GM19238 (cell line): ENCODE results near the gene SEMA6D.

Experiments
- DNase-seq: peaks from one replicate; pipeline ENCODE4 v3.0.0; 2011; ENCODE audit warnings: low spot score; ENCODE audit not compliant: insufficient read length

The SEMA6D gene

GRCh38 chr15:47786371-47786770, 69.1 kb downstream of the SEMA6D start:
- no peak for DNase-seq

DNA sequence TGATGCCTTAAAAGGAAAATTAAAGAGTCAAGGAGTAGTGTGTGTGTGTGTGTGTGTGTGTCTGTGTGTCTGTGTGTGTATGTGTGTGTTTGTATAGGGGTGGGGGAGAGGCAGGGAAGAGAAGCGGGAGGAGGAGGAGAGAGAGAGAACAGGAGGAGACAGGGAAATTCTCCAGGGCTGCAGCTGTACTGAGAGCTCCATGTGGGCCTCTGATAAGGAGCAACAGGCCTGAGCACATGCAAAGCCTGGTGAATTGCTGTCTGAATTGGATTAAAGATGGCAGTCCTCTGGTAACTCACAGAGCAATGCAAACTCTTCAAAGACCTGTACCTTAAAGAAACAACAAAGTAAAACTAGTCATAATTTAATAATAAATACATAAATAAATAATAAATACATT, 70.6 kb downstream of the SEMA6D start:
- no peak for DNase-seq

GRCh38 chr15:47788685-47789084, 71.4 kb downstream of the SEMA6D start:
- no peak for DNase-seq

- no peak for DNase-seq
Measured at GRCh38 chr15:47791161-47791560, 73.9 kb downstream of the SEMA6D start.

GRCh38 chr15:47792231-47792630, 74.9 kb downstream of the SEMA6D start:
- DNase-seq, result no peak

- no peak for DNase-seq
Measured at GRCh38 chr15:47794252-47794914, 77.1 kb downstream of the SEMA6D start.

DNA sequence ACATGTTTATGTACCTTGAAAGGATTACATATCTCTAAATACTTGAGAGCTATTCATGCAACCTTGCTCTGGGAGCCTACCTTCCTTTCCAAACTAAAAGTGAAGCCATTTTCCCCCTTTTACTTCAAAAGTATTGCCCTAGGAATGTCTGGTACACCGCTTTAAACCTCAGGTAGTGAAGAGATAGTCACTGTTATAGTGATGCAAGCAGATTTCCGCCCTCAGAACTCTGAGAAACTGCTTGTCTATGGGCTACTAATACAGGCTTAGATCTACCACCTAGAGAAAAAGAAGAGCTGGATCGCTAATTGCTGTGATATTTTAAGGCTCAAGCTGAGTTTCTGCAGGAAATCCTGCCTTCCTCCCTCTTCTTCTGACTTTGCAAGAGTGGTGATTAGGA, 78.6 kb downstream of the SEMA6D start:
- DNase-seq, result no peak

GRCh38 chr15:47796339-47796738, 79.0 kb downstream of the SEMA6D start:
- DNase-seq, result no peak

DNA sequence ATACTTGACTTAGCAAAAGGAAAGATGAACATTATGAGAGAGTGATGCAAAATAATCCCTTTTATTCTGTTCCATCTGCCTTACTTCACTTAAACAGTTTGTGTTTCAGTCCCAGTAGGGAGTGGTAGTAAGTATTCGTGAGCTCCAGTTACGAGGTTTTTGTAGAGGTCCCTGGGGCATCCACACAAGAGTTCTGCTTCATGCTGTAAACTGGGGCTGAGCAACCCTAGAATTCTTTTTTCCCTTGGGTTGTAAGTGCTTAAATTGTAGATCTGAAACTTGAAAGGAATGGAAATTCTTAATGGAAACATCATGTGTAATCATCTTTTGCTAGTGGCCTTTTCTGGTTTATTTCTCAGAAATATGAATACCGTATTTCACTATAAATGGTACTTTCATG, 79.5 kb downstream of the SEMA6D start:
- DNase-seq, result no peak

- no peak for DNase-seq
Measured at GRCh38 chr15:47801522-47801921, 84.2 kb downstream of the SEMA6D start.

DNA sequence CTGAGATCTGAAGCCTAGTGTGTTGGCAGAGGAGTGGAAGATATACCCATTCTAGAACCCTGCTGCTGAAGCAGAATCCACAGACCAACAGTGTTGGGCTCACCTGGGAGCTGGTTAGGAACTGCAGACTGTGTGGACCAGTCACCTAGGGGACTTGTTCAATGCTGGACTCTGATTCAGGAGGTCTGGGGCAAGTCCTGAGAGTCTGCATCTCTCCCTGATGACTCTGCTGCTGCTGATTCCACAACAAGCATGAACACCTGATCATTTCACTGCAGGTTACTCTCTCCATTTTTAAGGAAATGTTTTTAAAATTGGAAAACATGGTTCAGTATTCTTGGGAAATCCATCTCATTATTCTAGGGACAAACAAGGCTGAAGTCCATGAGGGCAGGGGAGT, 84.9 kb downstream of the SEMA6D start:
- DNase-seq, result no peak

GRCh38 chr15:47803767-47804166, 86.5 kb downstream of the SEMA6D start:
- DNase-seq, result no peak

DNA sequence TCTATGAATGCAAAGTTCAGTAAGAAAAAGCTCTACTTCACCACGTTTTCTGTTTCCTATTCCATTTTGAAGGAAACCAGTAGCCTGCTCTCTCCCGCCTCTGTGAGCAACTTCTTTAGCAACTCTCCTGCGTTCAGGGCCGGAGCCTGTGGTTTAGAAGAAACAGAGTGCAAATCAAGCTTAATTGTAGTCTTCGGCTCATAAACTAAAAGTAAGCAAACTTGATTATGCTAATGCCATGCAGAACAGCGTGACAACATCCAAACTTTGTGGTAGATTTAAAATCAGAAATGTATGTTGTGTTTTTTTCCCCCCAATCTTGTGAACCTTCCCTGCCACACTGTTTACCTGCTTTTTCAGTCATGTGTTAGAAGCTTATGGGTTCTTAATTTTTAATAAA, 87.4 kb downstream of the SEMA6D start:
- DNase-seq, result no peak

DNA sequence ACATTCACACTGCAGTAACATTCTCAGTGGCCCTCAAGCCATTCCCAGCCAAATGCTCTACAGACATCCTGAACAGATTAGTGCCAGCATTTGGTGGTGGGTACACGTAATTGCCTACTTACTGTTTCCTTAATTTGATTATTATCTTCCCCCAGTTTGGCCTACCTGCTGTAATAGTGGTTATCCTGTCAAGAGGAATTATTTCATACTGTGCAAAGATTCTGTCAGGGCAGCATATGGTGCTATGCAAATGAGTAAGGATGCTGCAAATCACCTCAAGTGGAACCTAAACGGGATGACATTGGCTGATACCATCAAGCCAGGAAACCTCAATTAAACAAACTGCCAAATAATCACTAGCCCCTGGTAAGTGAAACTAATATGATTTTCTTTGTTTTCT, 88.7 kb downstream of the SEMA6D start:
- DNase-seq, result no peak

DNA sequence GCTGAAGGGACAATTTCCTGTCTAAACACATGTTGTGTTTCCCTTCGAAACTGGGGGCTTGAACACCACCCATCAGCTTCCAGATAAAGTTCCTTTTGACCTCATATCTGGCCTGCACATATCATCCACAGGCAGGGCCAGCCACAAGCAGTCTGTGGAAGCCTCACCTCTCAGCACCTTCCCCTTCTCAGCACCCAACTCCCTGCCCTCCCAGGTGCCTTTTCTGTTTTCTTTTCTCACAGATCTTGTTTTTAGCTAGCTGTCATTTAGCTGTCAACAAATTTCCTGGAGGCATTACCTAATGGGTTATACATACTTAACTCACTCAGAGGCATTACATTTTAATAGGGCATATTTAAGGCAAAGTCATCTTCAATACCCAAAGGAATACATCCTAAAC, 93.9 kb downstream of the SEMA6D start:
- DNase-seq, result no peak

GRCh38 chr15:47812470-47812999, 95.2 kb downstream of the SEMA6D start:
- peak; percentile 4 for DNase-seq

DNA sequence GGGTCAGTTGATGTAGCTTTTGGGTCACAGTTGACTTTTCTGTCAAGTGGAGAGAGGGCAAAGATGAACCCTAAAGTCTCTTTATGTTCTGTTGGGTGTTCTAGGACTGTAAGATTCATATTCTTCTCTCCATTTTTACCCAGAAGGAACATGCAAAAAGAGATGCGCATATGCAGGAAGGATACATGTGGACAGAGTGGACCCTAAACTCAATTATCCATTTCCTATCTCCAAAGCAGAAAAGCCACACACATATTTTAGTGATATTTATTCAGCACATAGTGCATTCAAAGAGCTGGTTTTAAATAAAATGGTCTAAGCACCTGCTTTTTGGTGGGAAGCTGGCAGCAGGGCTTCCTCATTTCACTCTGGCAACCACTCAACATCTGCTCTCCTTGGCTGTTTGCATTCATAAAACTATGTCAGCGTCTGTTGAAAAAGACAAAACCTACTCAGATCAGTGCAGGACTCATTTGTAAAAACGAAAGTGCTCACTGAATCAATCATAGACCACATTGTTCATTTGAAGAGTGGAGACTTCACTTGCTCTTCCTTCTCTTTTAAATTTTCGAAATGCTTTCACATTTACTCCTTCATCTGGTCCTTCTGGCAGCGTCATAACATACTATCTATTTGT, 96.6 kb downstream of the SEMA6D start:
- peak; percentile 13 for DNase-seq

DNA sequence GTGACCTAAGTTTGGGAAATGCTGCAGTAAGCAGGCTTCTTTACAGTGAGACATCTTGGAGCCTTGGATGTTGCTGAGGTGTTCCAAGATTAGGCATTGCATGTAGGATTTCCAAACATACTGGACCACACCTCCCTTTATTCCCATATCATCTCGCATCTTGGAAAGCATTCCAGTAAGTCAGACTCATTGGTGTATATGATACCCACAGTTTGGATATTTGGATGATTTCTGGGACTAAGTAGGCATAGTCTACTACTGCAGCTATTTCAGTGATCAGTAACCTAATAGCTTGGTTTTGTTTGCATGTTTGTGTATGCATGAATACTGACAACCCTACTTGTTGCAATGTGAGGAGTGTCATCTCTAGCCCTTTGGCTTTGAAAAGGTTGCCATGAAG, 97.3 kb downstream of the SEMA6D start:
- DNase-seq, result no peak

GRCh38 chr15:47817969-47818548, 100.8 kb downstream of the SEMA6D start:
- no peak for DNase-seq

DNA sequence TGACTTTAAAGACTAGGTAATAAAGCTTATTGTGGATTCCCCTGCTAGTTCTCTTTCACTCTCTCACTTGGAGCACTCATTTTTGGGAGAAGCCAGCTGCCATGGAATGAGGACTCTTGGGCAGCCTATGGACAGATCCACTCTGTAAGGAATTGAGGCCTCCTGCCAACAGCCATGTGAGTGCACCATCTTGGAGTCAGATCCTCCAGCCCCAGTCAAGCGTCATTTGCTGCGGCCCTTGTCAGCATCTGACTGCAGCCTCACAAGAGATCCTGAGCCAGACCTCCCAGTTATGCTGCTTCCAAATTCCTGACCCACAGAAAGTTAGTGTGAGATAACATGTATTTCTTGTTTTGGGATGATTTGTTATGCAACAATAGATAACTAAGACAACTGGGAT, 101.9 kb downstream of the SEMA6D start:
- no peak for DNase-seq

- DNase-seq, result no peak
Measured at GRCh38 chr15:47820057-47820746, 102.9 kb downstream of the SEMA6D start.

GRCh38 chr15:47820747-47821319, 103.5 kb downstream of the SEMA6D start:
- no peak for DNase-seq
